Sigmoid colon (tissue), 4 donors: ENCODE measurements around the gene NATD1.

Experiments
- EP300 ChIP-seq, 4 donors: sonication (generic); formaldehyde crosslinking; IDR thresholded peaks; one replicate each; pipeline ENCODE4 v1.6.1; 2017; ENCODE audit warnings: antibody characterized with exemption in 4 of 4
- POLR2A ChIP-seq, 2 donors: fragments of 450-650 bp; IDR thresholded peaks; one replicate each; pipeline ENCODE4 v1.6.1; 2016; ENCODE audit warnings: antibody characterized with exemption in 2 of 2, mild to moderate bottlenecking in 2 of 2, moderate library complexity in 2 of 2
- POLR2AphosphoS5 ChIP-seq, 4 donors: sonication (generic); formaldehyde crosslinking; IDR thresholded peaks; one replicate each; pipeline ENCODE4 v1.6.1; 2017; ENCODE audit warnings: antibody characterized with exemption in 4 of 4
- TF ChIP-seq, protein P1 (sequence below), 4 experiments: fragments of 450-650 bp in 3 of 4; fragments of 200-600 bp in 1 of 4; IDR thresholded peaks; one replicate each; pipeline ENCODE4 v1.5.1; 2016 to 2019; ENCODE audit warnings: antibody characterized with exemption in 4 of 4, mild to moderate bottlenecking in 3 of 4, moderate library complexity in 2 of 4

DNA sequence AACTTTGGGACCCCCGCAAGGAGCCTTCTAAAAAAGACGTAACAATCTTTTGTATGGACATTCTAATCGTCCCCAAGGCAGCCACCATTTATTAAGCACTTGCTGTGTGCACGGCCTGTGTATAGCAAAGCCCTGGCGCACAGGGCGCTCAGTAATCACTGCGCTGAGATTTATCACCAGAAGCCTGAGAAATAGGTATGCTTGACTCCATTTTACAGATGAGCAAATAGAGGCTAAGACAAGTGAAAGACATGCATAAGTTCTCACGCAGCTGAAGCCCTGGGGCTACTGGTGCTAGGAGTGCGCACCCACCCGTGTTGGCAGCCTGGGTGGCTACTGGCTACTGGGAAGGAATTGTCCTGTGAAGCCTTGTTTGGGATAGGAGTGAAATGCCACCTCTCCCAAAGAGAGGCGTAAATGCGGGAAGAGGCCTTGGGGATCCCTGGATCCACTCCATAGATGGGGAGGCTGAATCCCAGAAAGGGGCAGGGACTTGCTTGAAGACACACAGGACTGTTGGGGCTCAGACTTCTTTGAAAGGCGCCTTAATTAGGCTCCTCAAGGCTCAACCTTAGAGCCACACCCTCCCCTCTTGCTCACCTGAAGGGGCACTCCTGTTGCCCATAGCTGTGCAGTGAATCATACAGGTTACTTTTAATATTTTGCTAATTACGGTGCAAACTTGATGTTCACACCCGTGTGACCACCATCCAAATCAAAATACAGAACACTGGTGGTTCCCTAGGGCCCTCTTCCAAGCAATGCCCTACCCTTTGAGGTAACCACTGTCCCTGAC lies 634 bp upstream of the NATD1 start:
- TF ChIP-seq, protein P1, sequence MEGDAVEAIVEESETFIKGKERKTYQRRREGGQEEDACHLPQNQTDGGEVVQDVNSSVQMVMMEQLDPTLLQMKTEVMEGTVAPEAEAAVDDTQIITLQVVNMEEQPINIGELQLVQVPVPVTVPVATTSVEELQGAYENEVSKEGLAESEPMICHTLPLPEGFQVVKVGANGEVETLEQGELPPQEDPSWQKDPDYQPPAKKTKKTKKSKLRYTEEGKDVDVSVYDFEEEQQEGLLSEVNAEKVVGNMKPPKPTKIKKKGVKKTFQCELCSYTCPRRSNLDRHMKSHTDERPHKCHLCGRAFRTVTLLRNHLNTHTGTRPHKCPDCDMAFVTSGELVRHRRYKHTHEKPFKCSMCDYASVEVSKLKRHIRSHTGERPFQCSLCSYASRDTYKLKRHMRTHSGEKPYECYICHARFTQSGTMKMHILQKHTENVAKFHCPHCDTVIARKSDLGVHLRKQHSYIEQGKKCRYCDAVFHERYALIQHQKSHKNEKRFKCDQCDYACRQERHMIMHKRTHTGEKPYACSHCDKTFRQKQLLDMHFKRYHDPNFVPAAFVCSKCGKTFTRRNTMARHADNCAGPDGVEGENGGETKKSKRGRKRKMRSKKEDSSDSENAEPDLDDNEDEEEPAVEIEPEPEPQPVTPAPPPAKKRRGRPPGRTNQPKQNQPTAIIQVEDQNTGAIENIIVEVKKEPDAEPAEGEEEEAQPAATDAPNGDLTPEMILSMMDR (IDR thresholded peaks at IDR 0.05) = no peak
- TF ChIP-seq POLR2A (IDR thresholded peaks at IDR 0.05) = no peak
- TF ChIP-seq EP300 (IDR thresholded peaks at IDR 0.05) = no peak
- TF ChIP-seq POLR2AphosphoS5 (IDR thresholded peaks at IDR 0.05) = no peak
